ENCODE measurements around the gene CACNA2D3.

- TF ChIP-seq FOXM1 (IDR thresholded peaks at IDR 0.05; ENCODE audit: borderline replicate concordance) (no peak), PKNOX1 (IDR thresholded peaks at IDR 0.05) (no peak), SUZ12 (IDR thresholded peaks at IDR 0.05) (no peak), L3MBTL2 (conservative IDR thresholded peaks at IDR 0.05) (no peak), NFRKB (IDR thresholded peaks at IDR 0.05) (no peak), BHLHE40 (IDR thresholded peaks at IDR 0.05; ENCODE audit: borderline replicate concordance) (no peak), FOXA1 (IDR thresholded peaks at IDR 0.05) (no peak), SP1 (IDR thresholded peaks at IDR 0.05) (no peak), HDGF (IDR thresholded peaks at IDR 0.05; ENCODE audit: borderline replicate concordance) (no peak), ELF4 (IDR thresholded peaks at IDR 0.05) (no peak), ZNF384 (IDR thresholded peaks at IDR 0.05) (no peak), TARDBP (IDR thresholded peaks at IDR 0.05) (no peak), FOXK2 (IDR thresholded peaks at IDR 0.05) (no peak)
Measured at GRCh38 chr3:54580453-54580852, 458.1 kb downstream of the CACNA2D3 start.

Measured in HEK293T (cell line).